ENCODE data around the gene KCP.
"Not testable (repeated sequence)": the region's sequence is repeated elsewhere in the genome, so short reads cannot be mapped to it uniquely, and the experiment has no call there.

Gene KCP

DNA sequence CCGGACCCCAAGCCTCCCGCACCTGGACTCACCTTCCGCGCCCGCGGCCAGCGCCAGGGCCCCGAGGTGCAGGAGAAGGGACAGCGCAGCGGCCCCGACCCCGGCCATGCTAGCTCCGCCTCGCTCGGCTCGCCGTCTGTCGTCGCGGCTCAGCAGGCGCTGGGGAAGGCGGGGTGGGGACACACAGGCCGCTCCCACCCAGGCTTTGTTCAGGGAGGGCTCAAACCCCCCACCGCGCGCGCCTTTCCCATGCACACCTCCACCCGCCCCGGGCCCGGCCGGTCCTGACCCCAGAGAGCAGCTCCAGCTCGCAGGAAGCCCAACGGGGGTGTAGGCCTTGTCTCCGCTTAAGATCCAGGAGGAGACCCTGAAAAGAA lies at the start of gene KCP:
Gene KCP (minus strand): TSS at position 141 of the 377 bp plus-strand sequence. CDS start 33 bp downstream, at position 108.
- DNase-seq = peak; percentile 88

DNA sequence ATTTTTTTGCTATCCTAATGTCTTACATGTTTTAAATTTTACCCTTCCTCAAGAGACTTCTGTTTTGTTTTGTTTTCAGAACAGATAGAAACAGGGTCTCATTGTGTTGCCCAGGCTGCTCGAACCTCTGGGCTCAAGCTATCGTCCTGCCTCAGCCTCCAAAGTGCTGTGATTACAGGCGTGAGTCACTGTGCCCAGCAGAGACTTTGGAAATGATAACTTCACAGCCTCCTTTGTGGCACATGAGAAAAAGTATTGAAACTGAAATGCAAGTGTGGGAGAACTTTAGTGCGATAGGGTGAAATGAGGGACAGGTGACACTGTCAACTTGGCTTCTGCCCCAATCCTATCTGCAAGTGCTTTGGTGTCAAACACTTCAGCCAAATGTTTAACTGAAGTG lies 48.8 kb upstream of the KCP start:
- DNase-seq = no peak

DNA sequence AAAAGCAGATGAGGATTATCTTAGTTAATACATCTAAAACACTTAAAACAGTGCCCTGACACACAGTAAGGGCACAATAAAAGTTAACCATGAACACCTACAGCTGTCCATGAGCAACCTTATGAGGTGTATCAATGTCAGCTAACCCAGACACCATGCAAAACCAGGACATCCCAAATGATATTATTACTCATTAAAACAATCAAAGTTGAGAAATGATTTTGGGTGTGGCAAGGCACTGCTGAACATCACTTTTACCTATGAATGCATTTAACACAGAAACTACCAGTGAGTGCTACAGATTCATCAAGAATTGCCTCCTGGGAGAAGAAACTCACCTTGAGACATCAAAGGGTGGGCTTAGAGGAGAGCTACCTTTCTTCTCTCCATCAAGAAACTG lies 45.5 kb upstream of the KCP start:
- DNase-seq = no peak

DNA sequence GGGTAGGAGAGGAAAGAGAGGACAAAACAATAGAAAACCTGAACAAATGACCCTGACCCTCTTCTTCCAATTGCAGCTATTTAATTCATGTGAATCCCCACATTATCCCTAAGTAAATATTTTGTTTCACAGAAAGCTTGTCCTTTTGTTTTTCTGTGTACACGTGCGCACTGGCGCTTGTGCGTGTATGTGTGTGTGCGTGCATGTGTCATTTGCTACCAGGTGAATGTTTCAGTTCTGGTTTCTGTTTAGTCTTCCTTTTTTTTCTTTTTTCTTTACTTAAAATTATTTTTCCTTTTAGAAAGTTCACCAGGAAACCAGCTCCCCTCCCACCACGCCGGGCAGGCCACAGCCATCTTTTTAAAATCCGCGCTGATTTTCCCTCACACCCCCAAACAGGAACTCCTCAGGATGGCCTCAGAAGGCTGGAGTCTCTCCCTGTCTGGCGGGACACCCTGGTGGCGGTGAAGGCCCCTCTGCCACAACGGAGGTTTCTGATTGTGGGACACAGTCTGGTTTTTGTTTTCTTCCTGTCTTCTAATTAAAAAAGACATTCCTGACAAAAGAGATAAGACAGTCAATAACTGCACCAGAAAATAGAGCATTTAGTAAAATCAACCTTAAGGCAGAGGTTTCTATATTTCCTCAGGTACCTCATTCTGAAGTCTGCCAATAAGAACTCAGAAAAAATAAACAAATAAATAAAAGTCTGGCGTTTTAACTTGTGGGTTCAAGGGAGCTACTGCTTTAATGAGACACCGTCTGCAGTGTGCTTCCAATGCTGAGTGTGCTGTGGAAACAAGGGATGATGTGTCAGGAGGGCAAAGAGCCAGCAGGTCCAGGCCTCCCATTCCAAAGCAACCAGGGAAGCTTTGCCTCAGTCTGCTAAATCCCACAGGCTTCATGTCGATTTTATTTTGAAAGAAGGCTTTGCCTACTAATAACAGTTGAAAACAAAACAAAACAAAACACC lies 44.6 kb upstream of the KCP start:
- DNase-seq = no peak

DNA sequence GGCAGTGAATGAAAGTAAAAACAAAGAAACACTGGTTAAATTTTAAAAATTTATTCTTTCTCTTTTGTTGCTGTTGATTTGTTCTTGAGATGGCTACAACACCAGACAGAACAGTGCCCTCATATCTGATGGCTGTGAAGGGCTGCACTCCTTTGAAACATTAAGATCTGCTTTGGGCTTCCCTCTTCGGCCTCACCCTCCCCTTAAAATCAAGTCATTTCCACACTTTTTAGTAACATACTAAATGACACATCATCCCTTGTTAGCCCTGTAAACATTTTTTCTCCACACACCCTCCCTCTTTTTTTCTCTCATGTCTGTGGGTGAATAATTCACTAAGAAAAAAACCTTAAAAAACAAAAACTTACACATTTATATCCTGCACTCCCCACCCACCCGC lies 43.6 kb upstream of the KCP start:
- DNase-seq = no peak

DNA sequence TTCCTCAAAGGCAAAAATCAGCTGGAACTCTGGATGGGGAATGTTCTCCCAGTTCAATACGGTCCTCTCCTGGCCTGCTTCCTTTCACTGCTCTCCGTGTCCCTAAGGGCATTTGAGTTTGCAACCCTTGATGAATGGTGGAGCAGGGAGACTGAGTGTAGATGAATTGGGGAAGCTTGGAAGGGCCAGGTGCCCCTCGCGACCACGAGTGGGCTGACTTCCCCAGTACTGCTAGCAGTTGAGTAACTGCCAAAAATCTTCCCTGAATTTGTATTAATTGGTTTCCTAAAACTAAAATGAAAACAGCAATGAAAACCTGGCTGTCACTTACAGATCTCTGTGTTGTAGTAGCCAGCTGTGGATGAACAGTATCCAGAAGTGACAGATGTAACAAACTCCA lies 40.8 kb upstream of the KCP start:
- no peak for DNase-seq

DNA sequence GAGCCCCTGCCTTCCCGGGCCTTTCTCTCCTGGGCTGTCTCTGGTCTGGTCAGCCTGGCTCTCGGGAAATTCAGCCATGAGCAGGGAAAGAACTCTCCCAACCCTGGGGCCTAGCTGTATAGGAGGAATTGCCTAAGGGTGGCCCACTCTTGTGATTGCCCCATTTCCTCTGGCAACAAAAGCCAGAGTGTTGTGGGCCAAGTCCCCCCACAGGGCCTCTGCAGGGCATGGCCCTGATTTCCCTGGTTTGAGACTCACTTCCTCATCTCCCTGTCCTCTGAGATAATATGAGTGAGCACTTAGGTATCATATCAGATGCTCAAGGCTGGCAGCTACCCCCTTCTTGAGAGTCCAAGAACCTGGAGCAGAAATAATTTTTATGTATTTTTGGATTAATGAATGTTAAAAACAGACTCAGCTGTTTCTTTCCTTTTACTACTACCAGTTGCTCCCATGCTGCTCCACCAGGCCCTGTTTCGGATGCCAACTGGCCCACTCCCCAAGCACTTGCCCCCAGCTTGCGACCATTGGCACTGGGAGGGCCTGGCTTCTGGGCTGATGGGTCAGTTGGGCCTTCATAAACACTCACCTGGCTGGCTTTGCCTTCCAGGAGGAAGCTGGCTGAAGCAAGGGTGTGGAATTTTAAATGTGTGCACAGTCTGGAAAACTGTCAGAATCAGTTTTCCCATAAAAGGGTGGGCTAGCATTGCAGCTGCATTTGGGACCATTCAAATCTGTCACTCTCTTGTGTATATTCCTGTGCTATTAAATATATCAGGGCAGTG lies 38.7 kb upstream of the KCP start:
- DNase-seq = no peak

DNA sequence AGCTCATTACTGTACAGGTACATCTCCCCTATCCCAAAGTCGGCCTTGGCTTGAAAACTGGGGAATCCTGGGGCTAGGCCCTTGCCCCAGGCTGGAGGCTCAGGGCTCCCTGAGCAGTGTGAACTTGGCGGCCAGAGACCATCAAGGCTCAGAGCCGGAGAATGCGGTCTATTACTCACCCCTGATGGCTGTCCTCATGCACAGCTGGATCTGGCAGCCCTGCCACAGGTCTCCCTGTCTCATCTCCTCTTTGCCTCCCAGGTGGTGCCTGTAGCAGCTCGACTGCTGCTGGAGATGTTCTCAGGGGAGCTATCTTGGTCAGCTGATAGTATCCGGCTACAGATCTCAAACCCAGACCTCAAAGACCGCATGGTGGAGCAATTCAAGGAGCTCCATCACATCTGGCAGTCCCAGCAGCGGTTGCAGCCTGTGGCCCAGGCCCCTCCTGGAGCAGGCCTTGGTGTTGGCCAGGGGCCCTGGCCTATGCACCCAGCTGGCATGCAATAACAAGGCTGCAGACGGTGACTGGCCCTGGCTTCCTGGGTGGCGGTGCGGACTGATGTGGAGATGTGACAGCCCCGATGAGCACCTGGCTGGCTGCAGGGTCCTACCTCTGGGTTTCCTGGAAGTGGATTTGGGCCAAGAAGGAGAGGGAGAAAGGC lies 37.9 kb upstream of the KCP start:
- no peak for DNase-seq

DNA sequence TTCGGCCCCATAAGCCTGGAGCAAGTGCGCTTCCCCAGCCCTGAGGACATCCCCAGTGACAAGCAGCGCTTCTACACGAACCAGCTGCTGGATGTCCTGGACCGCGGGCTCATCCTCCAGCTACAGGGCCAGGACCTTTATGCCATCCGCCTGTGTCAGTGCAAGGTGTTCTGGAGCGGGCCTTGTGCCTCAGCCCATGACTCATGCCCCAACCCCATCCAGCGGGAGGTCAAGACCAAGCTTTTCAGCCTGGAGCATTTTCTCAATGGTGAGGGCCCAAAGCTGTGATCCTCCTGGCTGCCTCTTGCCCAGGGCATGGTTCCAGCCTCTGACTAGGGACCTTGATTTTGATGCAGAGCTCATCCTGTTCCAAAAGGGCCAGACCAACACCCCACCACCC lies 37.3 kb upstream of the KCP start:
- no peak for DNase-seq

DNA sequence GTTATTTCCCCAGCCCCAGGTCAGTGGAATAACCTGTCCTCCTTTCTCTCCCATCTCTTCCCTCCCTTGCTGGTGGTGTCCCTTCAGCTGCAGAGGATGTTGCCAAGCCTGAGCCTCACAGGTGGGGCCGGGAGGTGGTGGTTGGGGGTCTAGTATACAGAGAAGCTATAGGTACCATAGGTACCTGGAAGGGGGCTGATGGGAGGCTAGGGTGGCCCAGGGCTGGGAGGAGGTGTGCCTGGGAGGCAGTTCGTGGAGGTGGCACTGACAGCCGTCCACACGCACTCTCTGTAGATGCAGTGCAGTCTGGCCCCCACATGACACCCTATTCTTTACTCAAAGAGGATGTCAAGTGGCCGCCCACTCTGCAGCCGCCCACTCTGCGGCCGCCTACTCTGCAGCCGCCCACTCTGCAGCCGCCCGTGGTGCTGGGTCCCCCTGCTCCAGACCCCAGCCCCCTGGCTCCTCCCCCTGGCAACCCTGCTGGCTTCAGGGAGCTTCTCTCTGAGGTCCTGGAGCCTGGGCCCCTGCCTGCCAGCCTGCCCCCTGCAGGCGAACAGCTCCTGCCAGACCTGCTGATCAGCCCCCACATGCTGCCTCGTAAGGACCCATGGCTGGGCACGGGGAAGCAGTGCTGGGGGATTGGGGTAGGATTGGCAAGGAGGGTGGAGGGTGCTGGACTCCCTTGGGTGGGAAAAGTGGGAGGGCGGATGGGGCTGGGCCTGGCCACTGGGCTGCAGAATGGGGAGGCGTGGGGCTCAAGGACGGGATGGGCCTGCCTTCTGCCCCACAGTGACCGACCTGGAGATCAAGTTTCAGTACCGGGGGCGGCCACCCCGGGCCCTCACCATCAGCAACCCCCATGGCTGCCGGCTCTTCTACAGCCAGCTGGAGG lies 36.7 kb upstream of the KCP start:
- peak; percentile 16 for DNase-seq

DNA sequence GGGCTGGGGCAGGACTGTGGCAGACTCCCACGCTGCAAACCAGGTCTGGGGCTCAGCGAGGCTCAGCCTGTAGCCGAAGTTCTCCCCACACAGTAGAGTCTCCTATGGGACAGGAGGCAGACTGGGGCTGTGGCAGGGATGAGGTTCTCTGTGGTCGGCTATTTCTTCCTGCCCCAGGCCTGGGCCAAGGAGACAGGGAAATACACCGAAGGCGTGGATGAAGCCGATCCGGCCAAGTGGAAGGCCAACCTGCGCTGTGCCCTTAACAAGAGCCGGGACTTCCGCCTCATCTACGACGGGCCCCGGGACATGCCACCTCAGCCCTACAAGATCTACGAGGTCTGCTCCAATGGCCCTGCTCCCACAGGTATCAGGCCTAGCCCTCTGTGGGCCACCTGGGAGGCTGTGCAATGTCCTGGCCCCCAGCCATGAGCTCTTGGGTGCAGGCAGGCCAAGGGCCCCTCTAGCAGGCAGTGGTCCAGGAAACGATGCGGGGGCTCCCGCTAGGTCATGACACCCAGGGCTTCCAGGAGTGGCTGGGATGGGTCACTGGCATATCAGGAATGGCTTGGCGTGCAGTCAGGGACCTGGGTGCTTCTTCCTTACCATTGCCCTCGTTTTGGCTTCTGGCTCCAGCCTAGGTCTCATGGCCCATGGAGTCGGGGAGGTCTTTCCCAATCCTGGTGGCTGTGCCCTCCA lies 35.3 kb upstream of the KCP start:
- no peak for DNase-seq

DNA sequence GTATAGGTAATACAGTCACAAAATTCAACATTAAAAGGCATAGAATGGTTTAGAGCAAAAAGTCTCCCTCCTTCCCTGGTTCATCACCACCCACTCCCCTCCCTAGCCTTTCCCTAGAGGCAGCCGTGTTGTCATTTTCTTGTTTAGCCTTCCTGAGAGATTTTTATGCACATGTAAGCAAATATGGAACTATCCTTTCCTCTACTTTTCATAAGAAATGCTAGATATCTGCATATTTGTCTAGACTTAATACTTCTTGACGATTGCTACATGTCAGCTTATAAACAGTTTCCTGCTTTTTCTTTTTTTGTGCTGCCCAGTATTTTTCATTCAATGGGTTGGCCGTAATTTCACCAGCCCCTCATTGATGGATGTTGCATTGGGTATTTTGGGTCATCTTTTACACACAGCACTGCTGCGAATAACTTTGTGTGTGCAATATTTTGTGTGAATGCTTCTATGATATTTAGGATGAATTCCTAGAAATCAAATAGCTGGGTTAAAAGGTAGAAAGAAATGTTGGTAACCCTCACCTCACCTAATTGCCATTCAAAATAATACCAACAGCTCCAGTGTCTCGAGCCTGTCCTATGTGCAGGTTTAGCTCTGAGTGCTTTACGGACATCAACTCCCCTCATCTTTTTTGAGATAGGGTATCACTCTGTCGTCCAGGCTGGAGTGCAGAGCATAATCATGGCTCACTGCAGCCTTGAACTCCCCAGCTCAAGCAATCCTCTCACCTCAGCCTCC lies 34.2 kb upstream of the KCP start:
- DNase-seq = no peak

DNA sequence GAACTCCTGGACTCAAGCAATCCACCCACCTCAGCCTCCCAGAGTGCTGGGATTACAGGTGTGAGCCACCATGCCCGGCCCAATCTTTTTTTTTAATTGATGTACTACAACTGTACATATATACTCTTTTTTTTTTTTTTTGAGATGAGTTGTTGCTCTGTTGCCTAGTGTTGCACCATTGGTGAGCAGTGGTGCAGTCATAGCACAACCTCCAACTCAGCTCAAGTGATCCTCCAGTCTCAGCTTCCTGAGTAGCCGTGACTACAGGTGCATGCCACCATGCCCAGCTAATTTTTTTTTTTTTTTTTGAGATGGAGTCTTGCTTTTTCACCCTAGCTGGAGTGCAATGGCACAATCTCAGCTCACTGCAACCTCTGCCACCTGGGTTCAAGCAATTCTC lies 32.7 kb upstream of the KCP start:
- not testable (repeated sequence) for DNase-seq

DNA sequence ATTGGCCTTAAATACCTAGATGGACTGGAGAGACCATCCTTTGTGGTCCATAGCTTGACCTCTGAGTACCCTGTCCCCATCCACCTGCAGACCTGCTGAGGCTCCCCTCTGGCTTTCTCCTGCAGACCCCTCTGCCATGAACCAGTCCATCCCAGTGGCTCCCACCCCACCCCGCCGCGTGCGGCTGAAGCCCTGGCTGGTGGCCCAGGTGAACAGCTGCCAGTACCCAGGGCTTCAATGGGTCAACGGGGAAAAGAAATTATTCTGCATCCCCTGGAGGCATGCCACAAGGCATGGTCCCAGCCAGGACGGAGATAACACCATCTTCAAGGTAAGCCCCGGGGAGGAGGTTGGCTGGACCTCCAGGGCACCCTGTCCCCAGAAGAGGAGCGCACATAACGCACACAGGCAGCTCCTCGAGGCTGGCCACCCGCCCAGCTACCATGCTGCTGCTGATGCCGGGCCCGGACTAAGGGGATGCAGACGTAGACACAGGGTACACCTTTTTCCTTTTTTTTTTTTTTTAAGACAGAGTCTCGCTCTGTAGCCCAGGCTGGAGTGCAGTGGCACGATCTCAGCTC lies 31.5 kb upstream of the KCP start:
- DNase-seq = no peak

DNA sequence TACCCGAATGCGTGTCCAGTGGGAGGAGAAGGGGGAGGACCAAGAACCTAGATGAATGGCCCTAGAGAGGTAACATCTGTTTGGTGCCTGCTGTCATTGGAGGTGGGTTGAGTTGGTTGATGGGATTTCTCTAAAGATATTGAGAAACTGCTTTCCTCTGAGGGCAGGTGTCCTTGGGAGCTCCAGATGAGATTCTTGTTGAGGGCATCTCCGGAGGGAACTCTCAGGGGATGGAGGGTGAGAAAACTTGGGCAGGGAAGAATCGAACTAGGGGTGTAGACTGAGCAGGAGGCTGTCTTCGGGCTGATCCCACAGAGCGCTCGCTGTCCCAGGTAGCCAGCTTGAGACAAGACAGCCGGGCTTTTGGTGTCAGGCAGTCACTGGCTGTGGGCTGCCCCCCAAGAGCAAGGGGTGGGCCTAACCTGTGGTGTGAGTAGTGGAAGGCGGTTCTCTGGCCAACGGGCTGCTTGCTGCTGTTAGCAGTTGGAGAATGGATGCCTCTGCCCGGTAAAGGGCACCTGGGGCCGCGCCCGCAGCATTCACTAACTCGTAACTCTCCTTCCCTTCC lies 30.9 kb upstream of the KCP start:
- no peak for DNase-seq

DNA sequence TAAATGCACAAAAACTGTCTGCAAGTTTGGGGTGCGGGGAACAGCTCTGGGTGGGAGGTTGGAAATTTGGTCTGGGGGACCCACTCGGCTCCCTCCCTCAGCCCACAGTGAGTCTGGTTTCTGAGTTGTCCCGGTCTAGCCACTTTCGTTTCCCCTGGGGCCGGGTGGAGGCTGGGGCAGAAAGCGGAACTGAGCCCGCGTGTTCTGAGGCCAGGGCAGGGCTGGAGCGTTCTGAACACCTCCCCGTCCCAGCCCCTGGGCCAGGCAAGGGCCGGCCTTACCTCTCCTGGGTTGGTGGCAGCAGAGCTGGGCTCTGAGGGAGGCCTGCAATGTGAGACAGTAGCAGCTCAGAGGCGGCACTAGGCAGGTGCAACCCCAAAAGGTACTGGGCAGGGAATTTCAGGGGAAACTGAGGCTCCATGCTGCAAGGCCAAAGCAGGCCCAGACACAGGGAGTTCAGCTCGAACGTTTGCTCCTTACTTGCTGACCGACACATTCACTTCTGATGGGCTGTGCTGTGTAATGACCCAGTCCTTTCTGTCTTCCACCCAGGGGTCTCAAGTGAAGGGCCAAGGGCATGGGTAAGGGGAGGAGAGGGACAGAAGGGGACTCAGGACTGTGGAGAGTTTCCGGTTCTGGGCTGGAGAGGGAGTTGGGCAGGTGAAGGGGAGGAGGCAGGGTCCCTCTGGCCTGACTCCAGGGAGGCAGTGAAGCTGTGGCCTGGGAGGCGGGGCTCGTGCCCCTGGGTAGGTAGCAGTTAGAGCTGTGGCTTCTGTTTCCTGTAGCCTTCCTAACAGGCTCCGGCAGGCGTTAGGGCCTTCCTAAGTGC lies 30.2 kb upstream of the KCP start:
- DNase-seq = no peak

DNA sequence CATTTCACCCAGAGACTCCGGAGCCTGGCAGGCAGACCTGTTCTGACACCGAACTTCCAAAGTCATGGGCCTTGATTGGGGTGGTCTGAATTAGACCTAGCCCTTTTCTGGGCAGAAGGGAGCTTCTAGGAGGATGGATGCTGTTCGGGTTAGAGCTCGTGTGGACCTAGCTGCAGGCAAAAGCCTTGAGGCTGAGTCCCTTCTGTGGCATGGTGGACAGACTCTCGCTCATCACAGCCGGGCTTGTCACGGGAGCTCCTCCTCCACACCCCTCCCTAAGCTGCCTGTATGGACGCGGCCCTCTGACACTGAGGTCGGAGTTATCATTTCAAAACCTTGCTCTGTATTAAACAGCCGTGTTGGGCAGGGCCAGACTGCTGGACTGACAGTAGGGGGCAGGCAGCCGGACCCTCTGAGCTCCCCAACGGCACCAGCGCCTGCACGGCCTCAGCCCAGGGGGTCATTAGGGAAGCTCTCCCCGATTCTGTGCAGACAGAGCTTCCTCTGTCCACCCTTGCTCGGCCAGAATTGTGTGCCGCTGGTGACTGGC lies 29.4 kb upstream of the KCP start:
- no peak for DNase-seq

DNA sequence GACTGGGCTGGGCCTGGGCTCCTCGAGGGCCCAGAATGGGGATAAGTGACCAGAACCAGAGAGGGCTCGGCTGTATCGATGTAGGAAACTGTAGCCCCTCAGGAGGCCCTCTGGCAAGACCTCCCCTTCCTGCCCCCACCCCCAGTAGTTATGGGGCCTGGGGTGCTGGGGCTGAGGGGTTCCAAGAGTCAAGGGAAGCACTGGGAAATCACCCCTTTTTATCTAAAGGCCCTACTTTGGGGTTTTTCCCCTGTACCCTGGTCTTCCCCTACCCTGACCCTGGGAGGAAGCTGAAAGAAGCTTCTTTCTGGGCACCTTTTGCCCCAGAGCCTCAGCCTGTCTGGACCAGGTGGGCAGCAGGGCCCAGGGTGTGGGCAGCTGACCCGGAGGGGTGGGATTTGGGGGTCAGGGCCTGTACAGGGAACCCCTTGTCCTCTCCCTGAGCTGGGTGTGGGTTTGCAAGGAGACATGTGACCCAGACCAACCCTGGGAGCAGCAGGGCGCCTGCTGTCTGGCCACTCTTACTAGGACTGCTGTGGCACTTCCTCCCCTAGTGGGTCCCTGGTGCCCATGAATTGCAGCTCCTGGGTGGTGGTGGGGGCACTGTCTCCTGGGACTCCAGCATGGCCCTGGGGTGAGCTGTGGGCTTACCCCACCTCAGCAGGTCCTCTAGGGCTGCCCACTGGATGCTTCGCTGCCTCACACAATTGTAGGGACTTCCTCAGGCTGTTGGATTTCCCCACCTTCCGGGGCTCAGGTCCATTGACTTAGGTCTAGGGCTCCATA lies 28.8 kb upstream of the KCP start:
- DNase-seq = no peak
